ENCODE data around the gene SPRED3.

DNA sequence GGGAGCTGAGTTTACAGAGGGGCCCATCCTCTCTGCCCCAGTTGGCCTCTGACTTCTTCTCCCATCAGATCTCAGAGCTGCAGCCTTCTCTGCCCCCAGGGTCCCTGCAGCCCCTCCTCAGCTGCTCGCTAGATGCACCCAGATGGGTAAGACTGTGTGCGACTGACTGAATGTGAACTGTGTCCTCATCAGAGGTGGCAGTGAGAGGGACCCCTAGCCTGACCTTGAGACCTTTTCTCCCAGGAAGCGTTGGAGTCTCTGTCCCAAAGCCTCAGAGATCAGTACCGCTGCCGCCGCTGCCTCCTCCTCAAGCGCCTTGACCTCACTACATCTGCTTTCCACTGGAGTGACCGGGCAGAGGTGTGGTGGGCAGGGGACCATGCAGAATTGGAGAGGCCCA is 16.8 kb downstream of the SPRED3 start:
- TF ChIP-seq, protein P1, sequence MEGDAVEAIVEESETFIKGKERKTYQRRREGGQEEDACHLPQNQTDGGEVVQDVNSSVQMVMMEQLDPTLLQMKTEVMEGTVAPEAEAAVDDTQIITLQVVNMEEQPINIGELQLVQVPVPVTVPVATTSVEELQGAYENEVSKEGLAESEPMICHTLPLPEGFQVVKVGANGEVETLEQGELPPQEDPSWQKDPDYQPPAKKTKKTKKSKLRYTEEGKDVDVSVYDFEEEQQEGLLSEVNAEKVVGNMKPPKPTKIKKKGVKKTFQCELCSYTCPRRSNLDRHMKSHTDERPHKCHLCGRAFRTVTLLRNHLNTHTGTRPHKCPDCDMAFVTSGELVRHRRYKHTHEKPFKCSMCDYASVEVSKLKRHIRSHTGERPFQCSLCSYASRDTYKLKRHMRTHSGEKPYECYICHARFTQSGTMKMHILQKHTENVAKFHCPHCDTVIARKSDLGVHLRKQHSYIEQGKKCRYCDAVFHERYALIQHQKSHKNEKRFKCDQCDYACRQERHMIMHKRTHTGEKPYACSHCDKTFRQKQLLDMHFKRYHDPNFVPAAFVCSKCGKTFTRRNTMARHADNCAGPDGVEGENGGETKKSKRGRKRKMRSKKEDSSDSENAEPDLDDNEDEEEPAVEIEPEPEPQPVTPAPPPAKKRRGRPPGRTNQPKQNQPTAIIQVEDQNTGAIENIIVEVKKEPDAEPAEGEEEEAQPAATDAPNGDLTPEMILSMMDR (IDR thresholded peaks at IDR 0.05) = no peak
- no peak for TF ChIP-seq POLR2A (IDR thresholded peaks at IDR 0.05)

Data from thyroid gland (tissue), 4 donors.